IMR-90 (cell line): ENCODE results near the gene SLC38A5. TPM values are rescaled to one million over a fixed set of nuclear protein-coding genes. Genes with fewer than 3 reads are reported as not detected.

Experiments used
- ATAC-seq: fragments of 200-7000 bp; cut with Tn5 transposase; 2 replicates; pipeline ENCODE4 v1.9.1; 2020; ENCODE audit warnings: low read depth, mild to moderate bottlenecking, moderate library complexity
- BruUV-seq: library from RNA; stranded (reverse); fragments of 400-500 nt; replicated peaks from 2 replicates; lab custom pipeline; 2021; lab: Mats Ljungman, UMichigan
- CTCF ChIA-PET: fragments of 300-600 bp; formaldehyde crosslinking; extraction: SDS; loops from one replicate; lab custom pipeline; 2021; ENCODE audit warnings: antibody characterized with exemption; lab: Yijun Ruan, JAX
- POLR2A ChIA-PET: fragments of 300-600 bp; sonication (Branson Sonifier 250); formaldehyde crosslinking; loops from one replicate; lab custom pipeline; 2022; ENCODE audit warnings: antibody characterized with exemption; ENCODE audit not compliant: unreplicated experiment; lab: Charles Lee
- DNase-seq: peaks from one replicate; pipeline ENCODE4 v3.0.0; 2013
- H2AFZ ChIP-seq: replicated peaks from 2 replicates; pipeline ENCODE3; 2013; ENCODE audit warnings: low read length, mild to moderate bottlenecking; ENCODE audit not compliant: poor library complexity
- H2AK5ac ChIP-seq: 2 replicates; pipeline ENCODE4 v1.6.1; 2013; ENCODE audit warnings: low read depth, low read length, inconsistent platforms
- H2AK9ac ChIP-seq: replicated peaks from 2 replicates; pipeline ENCODE3; 2013; ENCODE audit warnings: mild to moderate bottlenecking, low read depth, low read length, moderate library complexity; ENCODE audit not compliant: poor library complexity
- H2BK120ac ChIP-seq: 2 replicates; pipeline ENCODE4 v1.6.1; 2013; ENCODE audit warnings: low read depth, low read length, inconsistent platforms
- H2BK15ac ChIP-seq: 3 replicates; pipeline ENCODE4 v1.6.1; 2013; ENCODE audit warnings: low read depth, low read length, inconsistent platforms
- H2BK20ac ChIP-seq: 2 replicates; pipeline ENCODE4 v1.6.1; 2013; ENCODE audit warnings: low read depth, mild to moderate bottlenecking, inconsistent platforms, low read length, moderate library complexity
- H2BK5ac ChIP-seq: 2 replicates; pipeline ENCODE4 v1.6.1; 2013; ENCODE audit warnings: mild to moderate bottlenecking, low read depth, low read length, inconsistent platforms; ENCODE audit not compliant: poor library complexity, severe bottlenecking
- H3K14ac ChIP-seq: replicated peaks from 2 replicates; pipeline ENCODE4 v1.6.1; 2013; ENCODE audit warnings: low read depth, low read length, inconsistent platforms
- H3K18ac ChIP-seq: 2 replicates; pipeline ENCODE4 v1.6.1; 2013; ENCODE audit warnings: low read depth, low read length, control low read depth
- H3K23ac ChIP-seq: 2 replicates; pipeline ENCODE4 v1.6.1; 2013; ENCODE audit warnings: low read depth, low read length, inconsistent platforms
- H3K27ac ChIP-seq: 2 replicates; pipeline ENCODE4 v1.5.1; 2013; ENCODE audit warnings: mild to moderate bottlenecking, control low read depth, low read length; ENCODE audit not compliant: insufficient read depth
- H3K27me3 ChIP-seq: 2 replicates; pipeline ENCODE4 v1.6.1; 2013; ENCODE audit warnings: low read length; ENCODE audit not compliant: control insufficient read depth, insufficient read depth
- H3K36me3 ChIP-seq: 2 replicates; pipeline ENCODE4 v1.6.1; 2013; ENCODE audit warnings: low read length, mixed read lengths; ENCODE audit not compliant: control insufficient read depth, insufficient read depth
- H3K4ac ChIP-seq: 2 replicates; pipeline ENCODE4 v1.6.1; 2013; ENCODE audit warnings: low read depth, low read length, inconsistent platforms
- H3K4me1 ChIP-seq: 2 replicates; pipeline ENCODE4 v1.6.1; 2013; ENCODE audit warnings: low read length, mixed read lengths; ENCODE audit not compliant: control insufficient read depth, insufficient read depth
- H3K4me2 ChIP-seq: 2 replicates; pipeline ENCODE4 v1.6.1; 2013; ENCODE audit warnings: low read depth, mild to moderate bottlenecking, control low read depth, low read length, moderate library complexity
- H3K4me3 ChIP-seq: 2 replicates; pipeline ENCODE4 v1.5.1; 2013; ENCODE audit warnings: low read depth, mild to moderate bottlenecking, control low read depth, low read length, moderate library complexity; ENCODE audit not compliant: insufficient read depth
- H3K56ac ChIP-seq: 2 replicates; pipeline ENCODE4 v1.6.1; 2013; ENCODE audit warnings: low read length, inconsistent platforms; ENCODE audit not compliant: insufficient read depth; ENCODE audit errors: extremely low read depth
- H3K79me1 ChIP-seq, 2 experiments: 2 replicates each; pipeline ENCODE4 v1.6.1; 2013; ENCODE audit warnings: low read length in 2 of 2, inconsistent platforms in 1 of 2, low read depth in 1 of 2
- H3K9ac ChIP-seq: 2 replicates; pipeline ENCODE4 v1.6.1; 2013; ENCODE audit warnings: low read depth, low read length, control low read depth
- H3K9me1 ChIP-seq: 2 replicates; pipeline ENCODE4 v1.6.1; 2013; ENCODE audit warnings: low read length, inconsistent platforms; ENCODE audit not compliant: insufficient read depth
- H3K9me3 ChIP-seq: 2 replicates; pipeline ENCODE4 v1.6.1; 2013; ENCODE audit warnings: low read length; ENCODE audit not compliant: control insufficient read depth, insufficient read depth
- H4K20me1 ChIP-seq: 2 replicates; pipeline ENCODE4 v1.6.1; 2013; ENCODE audit warnings: low read length, inconsistent platforms; ENCODE audit not compliant: insufficient read depth
- H4K5ac ChIP-seq: 2 replicates; pipeline ENCODE4 v1.6.1; 2013; ENCODE audit warnings: mild to moderate bottlenecking, low read depth, low read length, control low read depth
- H4K8ac ChIP-seq, 2 experiments: 2 replicates each; pipeline ENCODE4 v1.6.1; 2013; ENCODE audit warnings: low read depth in 2 of 2, low read length in 2 of 2, control low read depth in 1 of 2, inconsistent platforms in 1 of 2
- H4K91ac ChIP-seq: 2 replicates; pipeline ENCODE4 v1.6.1; 2013; ENCODE audit warnings: low read depth, low read length, inconsistent platforms; ENCODE audit not compliant: insufficient read depth
- BHLHE40 ChIP-seq: fragments of 150-350 bp; IDR thresholded peaks from 2 replicates; pipeline ENCODE4 v1.6.1; 2016; ENCODE audit warnings: mild to moderate bottlenecking, low read depth, low read length
- CEBPB ChIP-seq: IDR thresholded peaks from 2 replicates; pipeline ENCODE4 v1.6.1; 2012; ENCODE audit warnings: low read depth, low read length, improper control_type of control experiment
- CHD1 ChIP-seq: IDR thresholded peaks from 2 replicates; pipeline ENCODE4 v1.6.1; 2012; ENCODE audit warnings: low read depth, low read length, improper control_type of control experiment
- MAFK ChIP-seq: IDR thresholded peaks from 2 replicates; pipeline ENCODE4 v1.6.1; 2012; ENCODE audit warnings: low read depth, low read length, improper control_type of control experiment
- MAZ ChIP-seq: IDR thresholded peaks from 2 replicates; pipeline ENCODE4 v1.6.1; 2012; ENCODE audit warnings: low read depth, mild to moderate bottlenecking, low read length, improper control_type of control experiment, moderate library complexity, borderline replicate concordance
- MXI1 ChIP-seq: IDR thresholded peaks from 2 replicates; pipeline ENCODE4 v1.6.1; 2012; ENCODE audit warnings: low read depth, mild to moderate bottlenecking, low read length, moderate library complexity, borderline replicate concordance
- NFE2L2 ChIP-seq: fragments of 150-350 bp; IDR thresholded peaks from 2 replicates; pipeline ENCODE4 v1.6.1; 2016; ENCODE audit warnings: low read depth, mild to moderate bottlenecking, low read length
- POLR2A ChIP-seq: IDR thresholded peaks from 2 replicates; pipeline ENCODE4 v1.6.1; 2012; ENCODE audit warnings: mild to moderate bottlenecking, low read depth, low read length
- WGBS, 2 experiments: methylation state at CpG; one replicate each; pipeline versions ENCODE4 v1.1.5 to v1.1.7; 2013; ENCODE audit warnings: missing lambda C conversion rate in 2 of 2; ENCODE audit not compliant: insufficient read length in 1 of 2; ENCODE audit errors: extremely low coverage in 2 of 2; 5-methylcytosine and 5-hydroxymethylcytosine counted together
- dilution Hi-C: fragments of 300-500 bp; cut with HindIII; formaldehyde crosslinking; loops from one replicate; pipeline ENCODE4 v1.14.3; 2018; ENCODE audit warnings: low sequenced_read_pairs; ENCODE audit not compliant: unreplicated experiment
- in situ Hi-C: fragments of 300-500 bp; cut with MboI; formaldehyde crosslinking; loops from 3 replicates; pipeline ENCODE4 v1.14.3; 2019; ENCODE audit warnings: low sequenced_read_pairs, inconsistent platforms, mixed read lengths
- intact Hi-C: fragments of 100-400 bp; cut with micrococcal nuclease; formaldehyde crosslinking; loops from 2 replicates; pipeline ENCODE4 v1.10.0; 2022
- polyA plus RNA-seq, 3 experiments: library from polyadenylated mRNA; depleted of rRNA; stranded (reverse); fragments of >200 nt; gene quantifications; 2 replicates each; pipeline ENCODE4 v1.2.3, GENCODE V29; 2012; ENCODE audit warnings: low replicate concordance in 1 of 3
- total RNA-seq: library from RNA; depleted of rRNA; stranded (reverse); fragments of >200 nt; gene quantifications from 2 replicates; pipeline ENCODE4 v1.2.3, GENCODE V29; 2012
- TF ChIP-seq, protein P1 (sequence below): fragments of 150-350 bp; IDR thresholded peaks from 2 replicates; pipeline ENCODE4 v1.6.1; 2017; ENCODE audit warnings: mild to moderate bottlenecking, antibody characterized with exemption, low read length, low read depth

SLC38A5 gene
- total and polyA plus RNA-seq, 2 of the 4 experiments (the other 2 are of a cell fraction) = 12.2 to 20.4 TPM

DNA sequence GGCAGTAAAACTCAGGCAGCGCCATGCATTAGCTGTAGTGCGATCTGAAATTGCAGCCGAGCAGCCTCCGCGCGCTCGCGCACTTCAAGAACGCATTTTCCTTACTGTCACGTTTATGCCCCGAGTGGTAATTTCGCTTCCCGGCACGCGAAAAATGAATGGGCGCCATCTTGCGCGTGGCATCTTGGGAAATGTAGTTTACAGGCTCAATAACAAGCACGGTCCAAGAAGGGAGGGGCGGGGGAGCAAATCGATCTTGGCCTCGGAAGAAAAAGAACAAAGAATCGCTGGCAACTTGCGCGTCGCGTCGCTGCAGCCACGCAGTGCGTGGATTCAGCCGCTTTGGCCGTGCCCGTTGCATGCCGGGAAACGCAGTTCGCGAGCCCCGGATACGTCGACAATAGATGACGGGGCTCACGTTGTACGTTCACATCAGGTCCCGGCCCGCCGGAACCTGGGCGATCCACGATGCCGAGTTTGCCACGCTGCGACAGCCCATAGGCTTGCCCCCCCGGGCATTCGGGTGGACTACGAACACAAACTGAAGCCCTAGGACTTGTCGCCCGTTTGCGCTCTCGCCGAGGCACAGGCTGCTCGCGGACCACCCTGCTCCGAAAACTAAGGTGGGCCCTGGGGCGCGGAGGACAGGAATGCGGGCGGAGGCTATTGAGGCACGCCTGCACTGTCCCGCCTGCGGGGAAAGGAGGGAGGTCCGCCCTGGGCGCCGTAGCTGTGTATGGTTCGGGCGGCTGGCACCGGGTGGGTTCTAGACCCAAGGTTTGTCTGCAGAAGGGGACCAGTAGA is 5.9 kb upstream of the SLC38A5 start, which contains the start of gene FTSJ1:
Gene FTSJ1, plus strand, starts transcription at position 426 of the 804 bp plus-strand sequence. CDS start 1,849 bp downstream, outside the sequence.
- Histone ChIP-seq H2BK5ac (peak within 1 kb of the TSS; percentile 65), H2AFZ (peak within 1 kb of the TSS; percentile 92), H3K4me3 (peak within 1 kb of the TSS; percentile 82), H3K9ac (peak within 1 kb of the TSS; percentile 70), H2AK5ac (peak within 1 kb of the TSS; percentile 77), H3K4me2 (peak within 1 kb of the TSS; percentile 86), H3K27ac (peak within 1 kb of the TSS; percentile 72), H3K9me3 (no peaks in the 10 kb centered on the region), H3K56ac (peak within 1 kb of the TSS; percentile 46; the same call in 1 of the 2 replicates), H3K14ac (peak within 1 kb of the TSS; percentile 71), H4K8ac (peak within 1 kb of the TSS; percentile 55 to 80), H3K4ac (peak within 1 kb of the TSS; percentile 81), H2BK20ac (no peak within 1 kb of the TSS), H3K9me1 (peaks cover 7% of the 10 kb centered on the region), H4K91ac (peak within 1 kb of the TSS; percentile 64), H2BK15ac (no peak within 1 kb of the TSS), H4K20me1 (no peaks in the 10 kb centered on the region; the same call in 1 of the 2 replicates), H3K79me1 (peaks cover 0 to 23% of the 10 kb centered on the region in 2 experiments; a peak in 2 of 4 replicates), H3K23ac (peak within 1 kb of the TSS; percentile 52; the same call in 1 of the 2 replicates), H3K27me3 (no peaks in the 10 kb centered on the region), H3K4me1 (no peaks in the 10 kb centered on the region), H3K18ac (no peak within 1 kb of the TSS; the same call in 1 of the 2 replicates), H4K5ac (peak within 1 kb of the TSS; percentile 67; the same call in 1 of the 2 replicates), H3K36me3 (peaks cover under 1% of the 10 kb centered on the region; the same call in 1 of the 2 replicates), H2BK120ac (peak within 1 kb of the TSS; percentile 60; the same call in 1 of the 2 replicates), H2AK9ac (peak within 1 kb of the TSS; percentile 97)
- intact Hi-C loops = no loop called here
- DNase-seq = peak; percentile 93
- peak; percentile 97 for ATAC-seq
- ChIA-PET POLR2A (no interaction called here), CTCF (interaction anchor here (0.6 kb wide), 1 partner anchor 588 kb away, joined by 3 read pairs; no protein-coding TSS in a partner anchor)
- BruUV-seq = no TSS peak
- TF ChIP-seq MAFK = no peak
- no peak for TF ChIP-seq CEBPB
- TF ChIP-seq MAZ = peak; percentile 71
- TF ChIP-seq MXI1 = peak; percentile 76; the same call in 1 of the 2 replicates
- TF ChIP-seq CHD1 = no peak
- peak; percentile 75 for TF ChIP-seq POLR2A
- TF ChIP-seq BHLHE40 = peak; percentile 90
- TF ChIP-seq, protein P1, sequence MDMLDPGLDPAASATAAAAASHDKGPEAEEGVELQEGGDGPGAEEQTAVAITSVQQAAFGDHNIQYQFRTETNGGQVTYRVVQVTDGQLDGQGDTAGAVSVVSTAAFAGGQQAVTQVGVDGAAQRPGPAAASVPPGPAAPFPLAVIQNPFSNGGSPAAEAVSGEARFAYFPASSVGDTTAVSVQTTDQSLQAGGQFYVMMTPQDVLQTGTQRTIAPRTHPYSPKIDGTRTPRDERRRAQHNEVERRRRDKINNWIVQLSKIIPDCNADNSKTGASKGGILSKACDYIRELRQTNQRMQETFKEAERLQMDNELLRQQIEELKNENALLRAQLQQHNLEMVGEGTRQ = no peak
- no peak for TF ChIP-seq NFE2L2
- dilution Hi-C loops = no loop called here
- WGBS, 2 experiments = 46% methylated on average over 58 of the region's 75 CpGs; no CpG with 5 or more reads in 1 of the 2 experiments
- in situ Hi-C loops = no loop called here
